Activated CD4-positive, alpha-beta T cell treated with anti-CD3 and anti-CD28 coated beads, Interleukin-2, Interleukin-4, amounts not matched to agents 100 ng/mL and 50 ng/mL, durations not matched to agents 16 hours and 8 hours (primary cell): Measurements from ENCODE around the gene TMEM191C.
"Not testable (repeated sequence)": the region's sequence is repeated elsewhere in the genome, so short reads cannot be mapped to it uniquely, and the experiment has no call there.

Experiments used
- DNase-seq: peaks from one replicate; pipeline ENCODE4 v3.0.0-alpha.2; 2020; ENCODE audit warnings: low spot score

Gene TMEM191C

GRCh38 chr22:21467337-21468193, at the start of gene TMEM191C:
TSS of gene TMEM191C (plus strand) at chr22:21467387. CDS start at chr22:21467460, 73 bp downstream.
- DNase-seq, result not testable (repeated sequence)

- not testable (repeated sequence) for DNase-seq
Measured at GRCh38 chr22:21417853-21418252, 49.3 kb upstream of the TMEM191C start.

DNA sequence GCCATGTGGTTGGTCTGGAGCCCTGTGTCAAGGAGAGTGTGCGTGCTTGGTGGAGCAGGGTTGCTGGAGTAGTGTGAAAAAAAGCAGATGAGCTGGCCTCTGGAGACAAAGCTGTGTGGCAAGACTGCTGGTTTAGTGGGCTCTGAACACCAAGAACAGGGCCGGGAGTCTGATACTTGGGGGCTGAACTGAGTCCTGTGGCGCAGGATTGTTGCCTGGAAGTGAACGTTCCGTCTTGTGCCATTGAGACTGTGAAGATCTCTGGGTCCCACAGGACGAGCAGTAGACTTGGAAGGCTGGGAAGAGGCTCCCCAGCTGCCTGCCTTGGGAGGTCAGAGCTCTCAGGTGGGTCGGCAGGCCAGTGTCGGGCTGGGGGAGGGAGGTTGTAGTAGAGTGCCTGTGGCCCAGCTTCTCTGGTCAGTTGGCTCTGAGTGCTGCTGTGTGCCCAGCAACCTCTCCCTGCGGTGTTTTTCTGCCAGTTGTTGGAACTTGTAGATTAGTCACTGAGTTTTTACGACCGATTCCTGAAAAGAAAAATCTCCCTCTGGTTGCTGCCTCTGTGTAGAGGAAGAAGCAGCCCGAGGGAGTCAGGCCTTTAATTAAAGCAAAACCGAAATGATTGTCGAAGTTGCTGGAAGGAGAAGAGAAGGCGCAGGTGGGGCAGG, 48.1 kb upstream of the TMEM191C start:
- not testable (repeated sequence) for DNase-seq

- not testable (repeated sequence) for DNase-seq
Measured at GRCh38 chr22:21420180-21420763, 46.9 kb upstream of the TMEM191C start.

- not testable (repeated sequence) for DNase-seq
Measured at GRCh38 chr22:21424084-21424709, 43.0 kb upstream of the TMEM191C start.

GRCh38 chr22:21434378-21435233, 32.6 kb upstream of the TMEM191C start:
- DNase-seq, result not testable (repeated sequence)

GRCh38 chr22:21435998-21436810, 31.0 kb upstream of the TMEM191C start:
- DNase-seq, result not testable (repeated sequence)

DNA sequence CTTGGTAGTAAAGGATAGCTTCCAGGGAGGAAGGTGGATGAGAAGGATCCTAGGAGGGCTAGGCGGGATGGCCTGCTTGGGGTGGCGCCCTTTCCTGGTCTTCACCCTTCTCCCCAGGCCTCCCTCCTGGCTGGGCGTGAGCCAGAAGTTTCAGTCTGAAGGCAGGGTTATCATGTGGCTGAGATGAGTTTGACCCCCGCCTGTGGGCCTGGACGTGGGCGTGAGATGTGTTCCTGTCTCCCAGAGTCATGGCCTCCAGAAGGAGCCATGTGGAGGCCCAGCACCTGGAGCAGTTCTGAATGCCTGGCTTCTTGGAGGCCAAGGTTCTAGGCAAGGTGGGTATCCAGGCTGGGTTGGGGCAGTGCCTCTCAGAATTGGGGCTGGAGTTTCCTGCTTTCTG, 29.2 kb upstream of the TMEM191C start:
- DNase-seq, result not testable (repeated sequence)

- not testable (repeated sequence) for DNase-seq
Measured at GRCh38 chr22:21440018-21440636, 27.1 kb upstream of the TMEM191C start.

- DNase-seq, result not testable (repeated sequence)
Measured at GRCh38 chr22:21440676-21441075, 26.5 kb upstream of the TMEM191C start.

DNA sequence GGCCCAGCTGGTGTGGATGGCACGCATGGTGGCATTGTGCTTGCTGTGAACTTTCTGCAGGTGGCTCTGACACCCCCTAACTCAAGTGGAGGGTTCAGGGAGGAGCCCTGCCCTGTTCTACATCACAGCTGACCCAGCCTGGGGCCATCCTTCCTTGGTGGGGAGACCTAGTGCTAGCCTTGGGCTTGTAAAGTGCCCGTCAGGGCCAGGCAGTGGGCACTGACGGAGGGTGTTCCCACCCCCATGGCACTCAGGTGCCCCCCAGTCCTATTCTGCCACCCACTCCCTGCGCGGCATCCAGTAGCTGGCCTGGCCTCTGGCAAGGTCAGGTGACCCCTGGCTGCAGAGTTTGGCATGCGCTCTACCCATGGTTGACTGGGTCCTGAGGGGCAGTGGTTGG, 26.0 kb upstream of the TMEM191C start:
- DNase-seq, result not testable (repeated sequence)

GRCh38 chr22:21442123-21442522, 25.1 kb upstream of the TMEM191C start:
- not testable (repeated sequence) for DNase-seq

DNA sequence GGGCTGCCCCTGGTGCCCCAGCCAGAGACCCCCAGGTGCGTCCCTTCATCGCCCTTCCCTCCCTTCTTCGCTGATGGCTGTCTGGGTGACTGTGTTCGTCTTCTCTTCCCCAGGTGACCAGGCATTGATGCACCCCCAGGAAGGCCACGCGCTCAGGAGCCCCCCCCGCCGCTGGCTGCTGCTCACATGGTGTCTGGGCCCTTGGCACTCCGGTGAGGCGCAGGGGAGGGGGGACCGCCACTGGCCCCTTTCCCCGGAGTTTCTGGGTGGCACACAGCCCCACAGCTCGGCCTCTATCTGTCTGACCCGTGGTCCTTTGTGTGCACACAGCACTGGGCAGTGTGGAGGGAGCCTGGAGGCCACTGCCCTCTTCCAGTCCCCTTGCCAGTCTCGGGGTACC, 24.5 kb upstream of the TMEM191C start:
- DNase-seq, result not testable (repeated sequence)

DNA sequence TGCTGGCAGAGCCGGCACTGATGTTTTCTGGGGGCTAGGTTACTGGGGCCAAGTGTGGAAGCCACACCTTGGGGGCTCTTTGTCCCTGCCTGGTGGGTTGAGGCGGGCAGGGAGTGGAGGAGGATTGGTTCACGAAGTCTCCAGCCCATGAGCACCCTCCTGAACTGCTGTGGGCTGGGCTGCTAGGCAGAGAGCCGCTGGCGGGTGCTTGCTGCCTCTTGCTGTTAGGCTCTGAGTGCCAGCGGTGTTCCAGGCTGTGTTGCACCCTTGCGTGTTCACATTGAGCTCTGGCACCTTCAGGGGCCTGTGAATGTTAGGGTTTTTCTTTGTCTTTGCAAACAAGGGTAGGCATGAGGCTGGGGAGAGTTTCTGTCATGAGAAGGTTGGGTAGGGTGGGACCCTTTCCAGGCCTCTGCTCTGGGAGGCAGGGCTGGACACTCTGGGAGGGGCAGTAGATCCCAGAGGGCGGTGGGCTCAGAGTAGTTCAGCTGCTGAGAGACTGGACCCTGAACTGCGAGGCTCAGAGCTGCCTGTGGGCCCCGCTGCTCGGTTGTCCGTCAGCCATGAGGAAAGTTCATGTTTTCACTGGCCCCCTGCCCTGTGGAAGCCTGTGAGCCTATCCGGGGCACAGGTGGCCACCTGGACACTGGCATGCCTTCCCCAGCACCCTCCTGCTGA, 24.0 kb upstream of the TMEM191C start:
- DNase-seq, result no peak

DNA sequence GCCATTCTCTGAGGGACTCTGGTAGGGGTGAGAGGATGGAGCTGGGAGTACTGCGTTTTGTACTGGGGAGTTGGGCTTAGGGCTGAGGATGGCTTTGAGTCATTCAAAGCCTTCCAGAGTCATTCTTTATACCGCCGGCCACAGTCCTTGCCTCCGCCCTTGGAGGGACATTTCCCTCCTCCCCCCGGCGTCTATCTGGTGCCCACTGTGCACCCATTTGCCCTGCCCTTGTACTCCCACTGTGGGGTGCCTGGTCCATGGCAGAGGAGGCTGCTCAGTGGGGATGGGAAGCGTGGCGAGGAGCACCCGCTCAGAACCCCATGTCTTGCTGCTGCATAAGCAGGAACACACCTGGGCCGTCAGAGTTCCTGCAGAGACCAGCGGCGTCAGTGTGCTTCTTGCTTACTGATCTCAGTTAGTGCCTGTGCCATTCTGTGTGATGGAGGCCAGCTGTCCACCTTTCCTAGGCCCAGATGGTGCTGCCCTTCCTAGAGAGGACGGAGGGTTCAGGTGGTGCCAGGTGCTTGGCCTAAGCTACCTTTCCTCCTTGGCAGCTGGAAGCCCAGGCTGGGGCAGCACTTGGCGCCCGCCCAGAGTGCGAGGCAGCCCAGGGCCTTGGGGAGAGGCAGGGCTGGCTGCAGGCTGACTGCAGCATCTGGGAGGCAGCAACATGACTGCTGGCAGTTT, 23.3 kb upstream of the TMEM191C start:
- no peak for DNase-seq

GRCh38 chr22:21444701-21445436, 22.3 kb upstream of the TMEM191C start:
- no peak for DNase-seq

DNA sequence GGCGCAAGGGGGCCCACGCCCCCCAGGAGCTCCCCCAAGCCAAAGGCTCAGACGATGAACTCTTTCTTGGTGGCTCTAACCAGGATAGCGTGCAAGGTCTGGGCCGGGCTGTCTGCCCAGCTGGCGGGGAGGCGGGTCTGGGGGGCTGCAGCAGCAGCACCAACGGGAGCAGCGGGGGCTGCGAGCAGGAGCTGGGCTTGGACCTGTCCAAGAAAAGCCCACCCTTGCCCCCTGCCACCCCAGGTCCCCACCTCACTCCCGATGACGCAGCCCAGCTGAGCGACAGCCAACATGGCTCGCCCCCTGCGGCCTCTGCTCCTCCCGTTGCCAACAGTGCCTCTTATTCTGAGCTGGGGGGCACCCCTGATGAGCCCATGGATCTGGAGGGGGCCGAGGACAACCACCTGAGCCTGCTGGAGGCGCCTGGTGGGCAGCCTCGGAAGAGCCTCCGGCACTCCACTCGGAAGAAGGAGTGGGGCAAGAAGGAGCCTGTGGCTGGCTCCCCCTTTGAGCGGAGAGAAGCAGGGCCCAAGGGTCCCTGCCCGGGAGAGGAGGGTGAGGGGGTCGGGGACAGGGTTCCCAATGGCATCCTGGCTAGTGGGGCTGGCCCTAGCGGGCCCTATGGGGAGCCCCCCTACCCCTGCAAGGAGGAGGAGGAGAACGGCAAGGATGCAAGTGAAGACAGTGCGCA, 21.6 kb upstream of the TMEM191C start:
- no peak for DNase-seq
